HepG2 (cell line): Measurements from ENCODE around the gene TRMU. TPM values are rescaled to one million over a fixed set of nuclear protein-coding genes. Genes with fewer than 3 reads are reported as not detected.

Experiments used
- CREB1 ChIP-seq, 2 experiments: fragments of 450-650 bp in 1 of 2; IDR thresholded peaks; 2 replicates each; pipeline ENCODE4 v1.6.1; 2016 to 2017; ENCODE audit warnings: control low read depth in 1 of 2, mild to moderate bottlenecking in 1 of 2, missing compliant biosample characterization in 1 of 2, missing genetic modification characterization in 1 of 2
- FOXA3 ChIP-seq: IDR thresholded peaks from 2 replicates; pipeline ENCODE4 v1.6.1; 2016; ENCODE audit warnings: missing genetic modification reagents, missing compliant biosample characterization
- FOXP1 ChIP-seq, 2 experiments: fragments of 450-650 bp in 1 of 2; IDR thresholded peaks; 2 replicates each; pipeline ENCODE4 v1.6.1; 2017 to 2018; ENCODE audit warnings: antibody characterized with exemption in 1 of 2
- HNRNPUL1 ChIP-seq: fragments of 200-400 bp; formaldehyde crosslinking; IDR thresholded peaks from 2 replicates; pipeline ENCODE4 v1.6.1; 2017; ENCODE audit warnings: low read depth, mild to moderate bottlenecking, low read length, moderate library complexity
- HOMEZ ChIP-seq: IDR thresholded peaks from 2 replicates; pipeline ENCODE4 v1.6.1; 2016; ENCODE audit warnings: low read depth
- KDM5A ChIP-seq: fragments of 200-600 bp; sonication (generic); IDR thresholded peaks from 2 replicates; pipeline ENCODE4 v1.7.0; 2018; ENCODE audit warnings: antibody characterized with exemption, mild to moderate bottlenecking, low read length, borderline replicate concordance
- KLF9 ChIP-seq: IDR thresholded peaks from 2 replicates; pipeline ENCODE4 v1.6.1; 2016; ENCODE audit warnings: low read depth
- MBD4 ChIP-seq: IDR thresholded peaks from 2 replicates; pipeline ENCODE4 v1.6.1; 2012; ENCODE audit warnings: low read length, inconsistent platforms, borderline replicate concordance
- MTF2 ChIP-seq: sonication (generic); formaldehyde crosslinking; IDR thresholded peaks from 2 replicates; pipeline ENCODE4 v1.5.0; 2020; ENCODE audit warnings: missing genetic modification reagents, borderline replicate concordance
- SMARCE1 ChIP-seq: fragments of 450-650 bp; IDR thresholded peaks from 2 replicates; pipeline ENCODE4 v1.6.1; 2017; ENCODE audit warnings: borderline replicate concordance
- SNAPC2 ChIP-seq: sonication (generic); formaldehyde crosslinking; IDR thresholded peaks from 2 replicates; pipeline ENCODE4 v1.8.1; 2022; ENCODE audit warnings: mild to moderate bottlenecking, missing genetic modification reagents
- SOX13 ChIP-seq, 3 experiments: fragments of 450-650 bp in 1 of 3; sonication (generic) in 1 of 3; formaldehyde crosslinking in 1 of 3; IDR thresholded peaks in 2 of 3; conservative IDR thresholded peaks in 1 of 3; 2 replicates each; pipeline versions ENCODE4 v1.5.0 to v1.6.1; 2016 to 2020; ENCODE audit warnings: antibody characterized with exemption in 1 of 3, mild to moderate bottlenecking in 1 of 3, missing compliant biosample characterization in 1 of 3, missing genetic modification reagents in 1 of 3, moderate library complexity in 1 of 3
- SP2 ChIP-seq: sonication (generic); formaldehyde crosslinking; IDR thresholded peaks from 2 replicates; pipeline ENCODE4 v1.5.1; 2020; ENCODE audit warnings: mild to moderate bottlenecking, missing genetic modification reagents
- SRSF1 ChIP-seq: fragments of 200-400 bp; formaldehyde crosslinking; optimal IDR thresholded peaks from 2 replicates; pipeline ENCODE3; 2017; ENCODE audit warnings: mild to moderate bottlenecking, low read depth, low read length, moderate library complexity
- TARDBP ChIP-seq: sonication (generic); formaldehyde crosslinking; IDR thresholded peaks from 2 replicates; pipeline ENCODE4 v1.8.0; 2022; ENCODE audit warnings: mild to moderate bottlenecking, missing genetic modification reagents
- ZBTB38 ChIP-seq: sonication (generic); formaldehyde crosslinking; IDR thresholded peaks from 2 replicates; pipeline ENCODE4 v1.5.1; 2020; ENCODE audit warnings: mild to moderate bottlenecking, missing genetic modification reagents
- ZBTB7B ChIP-seq: sonication (generic); formaldehyde crosslinking; IDR thresholded peaks from 2 replicates; pipeline ENCODE4 v1.4.0; 2020; ENCODE audit warnings: missing genetic modification reagents
- ZNF282 ChIP-seq: fragments of 450-650 bp; IDR thresholded peaks from 2 replicates; pipeline ENCODE4 v1.6.1; 2018; ENCODE audit not compliant: partially characterized antibody
- ZNF333 ChIP-seq: sonication (generic); formaldehyde crosslinking; IDR thresholded peaks from 2 replicates; pipeline ENCODE4 v1.4.0; 2020; ENCODE audit warnings: mild to moderate bottlenecking, missing genetic modification reagents, borderline replicate concordance
- ZNF414 ChIP-seq: sonication (generic); formaldehyde crosslinking; IDR thresholded peaks from 2 replicates; pipeline ENCODE4 v1.5.0; 2020; ENCODE audit warnings: missing genetic modification reagents
- ZNF496 ChIP-seq: sonication (generic); formaldehyde crosslinking; IDR thresholded peaks from 2 replicates; pipeline ENCODE4 v1.8.1; 2023; ENCODE audit warnings: mild to moderate bottlenecking, moderate library complexity, missing genetic modification reagents; ENCODE audit not compliant: insufficient replicate concordance
- ZNF703 ChIP-seq: sonication (generic); formaldehyde crosslinking; IDR thresholded peaks from 2 replicates; pipeline ENCODE4 v1.5.1; 2020; ENCODE audit warnings: missing genetic modification reagents, mild to moderate bottlenecking, moderate library complexity, borderline replicate concordance
- ZSCAN20 ChIP-seq: sonication (generic); formaldehyde crosslinking; IDR thresholded peaks from 2 replicates; pipeline ENCODE4 v1.4.0; 2020; ENCODE audit warnings: missing genetic modification reagents, mild to moderate bottlenecking, borderline replicate concordance
- polyA plus RNA-seq, 8 experiments: library from polyadenylated mRNA; depleted of rRNA in 3 of 8; stranded (reverse) in 7 of 8; unstranded in 1 of 8; fragments of >200 nt; fragmentation: Illumina TruSeq in 4 of 8; extraction: Trizol in 4 of 8; gene quantifications; 2 replicates each; pipeline versions ENCODE4 v1.2.1 to v1.2.3, GENCODE V29; 2011 to 2016; ENCODE audit warnings: low read depth in 4 of 8, missing spikeins in 1 of 8, mixed read lengths in 1 of 8; ENCODE audit not compliant: insufficient read depth in 1 of 8
- total RNA-seq, 5 experiments: library from RNA; depleted of rRNA; stranded (reverse); fragments of >200 nt; fragmentation: Illumina TruSeq; extraction: Trizol; gene quantifications; 2 replicates each; pipeline ENCODE4 v1.2.3, GENCODE V29; 2016; ENCODE audit warnings: low read depth in 1 of 5
- TF ChIP-seq, protein P1 (sequence below): sonication (generic); formaldehyde crosslinking; conservative IDR thresholded peaks from 2 replicates; pipeline ENCODE4 v1.8.0; 2022; ENCODE audit warnings: mild to moderate bottlenecking, moderate library complexity, missing genetic modification reagents

TRMU gene
- total and polyA plus RNA-seq, 2 of the 13 experiments (the other 11 are each of a cell fraction or from before 2014, with no cell fraction given), result 31.0 to 50.2 TPM

- TF ChIP-seq SP2 (CRISPR knock-in tag), result no peak
- peak; percentile 81; the same call in 1 of the 2 replicates for TF ChIP-seq ZNF703
- peak; percentile 75; the same call in 1 of the 2 replicates for TF ChIP-seq SNAPC2
- no peak for TF ChIP-seq MTF2
- TF ChIP-seq ZBTB7B, result peak; percentile 85
- TF ChIP-seq TARDBP (CRISPR knock-in tag), result peak; percentile 90
- no peak for TF ChIP-seq ZSCAN20 (CRISPR knock-in tag)
- TF ChIP-seq SRSF1, result no peak
- peak; percentile 82 for TF ChIP-seq SOX13 (IDR thresholded peaks at IDR 0.05)
- TF ChIP-seq SOX13 (CRISPR knock-in tag; conservative IDR thresholded peaks at IDR 0.05 in 1 of 2, IDR thresholded peaks at IDR 0.05 in 1 of 2), result peak in 1 of 2 experiments; percentile 89; a peak in 2 of 4 replicates
- no peak for TF ChIP-seq ZNF496 (CRISPR knock-in tag)
- TF ChIP-seq HNRNPUL1, result no peak
- no peak for TF ChIP-seq ZNF333 (CRISPR knock-in tag)
- no peak for TF ChIP-seq FOXP1 (IDR thresholded peaks at IDR 0.05)
- TF ChIP-seq FOXP1 (CRISPR knock-in tag; IDR thresholded peaks at IDR 0.05), result peak; percentile 57; the same call in 1 of the 2 replicates
- no peak for TF ChIP-seq ZNF282
- 0 out of 2 replicates have a peak, but pooled peaks have one; percentile 57 for TF ChIP-seq ZNF414 (CRISPR knock-in tag)
- 0 out of 2 replicates have a peak, but pooled peaks have one; percentile 43 for TF ChIP-seq KLF9
- no peak for TF ChIP-seq CREB1 (IDR thresholded peaks at IDR 0.05)
- TF ChIP-seq CREB1 (CRISPR knock-in tag; IDR thresholded peaks at IDR 0.05), result 0 out of 2 replicates have a peak, but pooled peaks have one; percentile 32
- no peak for TF ChIP-seq ZBTB38 (CRISPR knock-in tag)
- TF ChIP-seq SMARCE1, result no peak
- no peak for TF ChIP-seq MBD4
- TF ChIP-seq, protein P1, sequence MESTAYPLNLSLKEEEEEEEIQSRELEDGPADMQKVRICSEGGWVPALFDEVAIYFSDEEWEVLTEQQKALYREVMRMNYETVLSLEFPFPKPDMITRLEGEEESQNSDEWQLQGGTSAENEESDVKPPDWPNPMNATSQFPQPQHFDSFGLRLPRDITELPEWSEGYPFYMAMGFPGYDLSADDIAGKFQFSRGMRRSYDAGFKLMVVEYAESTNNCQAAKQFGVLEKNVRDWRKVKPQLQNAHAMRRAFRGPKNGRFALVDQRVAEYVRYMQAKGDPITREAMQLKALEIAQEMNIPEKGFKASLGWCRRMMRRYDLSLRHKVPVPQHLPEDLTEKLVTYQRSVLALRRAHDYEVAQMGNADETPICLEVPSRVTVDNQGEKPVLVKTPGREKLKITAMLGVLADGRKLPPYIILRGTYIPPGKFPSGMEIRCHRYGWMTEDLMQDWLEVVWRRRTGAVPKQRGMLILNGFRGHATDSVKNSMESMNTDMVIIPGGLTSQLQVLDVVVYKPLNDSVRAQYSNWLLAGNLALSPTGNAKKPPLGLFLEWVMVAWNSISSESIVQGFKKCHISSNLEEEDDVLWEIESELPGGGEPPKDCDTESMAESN (CRISPR knock-in tag), result no peak
- peak; percentile 76 for TF ChIP-seq FOXA3 (CRISPR knock-in tag)
- TF ChIP-seq HOMEZ, result 0 out of 2 replicates have a peak, but pooled peaks have one; percentile 29
- 0 out of 2 replicates have a peak, but pooled peaks have one; percentile 24 for TF ChIP-seq KDM5A
Observed at GRCh38 chr22:46377525-46378425, 42.3 kb downstream of the TRMU start (continued).
